HUES64 (cell line): ENCODE results near the gene SCN3B.
"Not testable (repeated sequence)": the region's sequence is repeated elsewhere in the genome, so short reads cannot be mapped to it uniquely, and the experiment has no call there.

Source experiments
- H3K27ac ChIP-seq: 2 replicates; pipeline ENCODE4 v1.7.0; 2013; ENCODE audit warnings: low read depth, low read length, inconsistent platforms
- H3K27me3 ChIP-seq: 2 replicates; pipeline ENCODE4 v1.6.1; 2013; ENCODE audit warnings: mild to moderate bottlenecking, low read length; ENCODE audit not compliant: insufficient read depth
- H3K36me3 ChIP-seq: 2 replicates; pipeline ENCODE4 v1.6.1; 2013; ENCODE audit warnings: mild to moderate bottlenecking, low read length; ENCODE audit not compliant: insufficient read depth
- H3K4me1 ChIP-seq: 2 replicates; pipeline ENCODE4 v1.6.1; 2013; ENCODE audit warnings: mild to moderate bottlenecking, low read length, moderate library complexity; ENCODE audit not compliant: insufficient read depth
- H3K4me3 ChIP-seq: 2 replicates; pipeline ENCODE4 v1.5.1; 2013; ENCODE audit warnings: mild to moderate bottlenecking, low read length, moderate library complexity
- H3K9ac ChIP-seq: 2 replicates; pipeline ENCODE4 v1.6.1; 2013; ENCODE audit warnings: mild to moderate bottlenecking, low read depth, low read length
- H3K9me3 ChIP-seq: 2 replicates; pipeline ENCODE4 v1.6.1; 2013; ENCODE audit warnings: low read depth, low read length; ENCODE audit not compliant: insufficient read depth
- WGBS: fragments of 150-250, 120-280 bp; methylation state at CpG from one replicate; pipeline ENCODE4 v1.1.7; 2013; ENCODE audit warnings: missing lambda C conversion rate; 5-methylcytosine and 5-hydroxymethylcytosine counted together

The SCN3B gene

GRCh38 chr11:123683428-123684170 is 29.2 kb upstream of the SCN3B start:
- Histone ChIP-seq H3K9me3 (no peaks in the 10 kb centered on the region), H3K4me1 (peaks cover 4% of the 10 kb centered on the region; the same call in 1 of the 2 replicates), H3K27ac (no peak overlapping the region), H3K27me3 (no peaks in the 10 kb centered on the region), H3K36me3 (no peaks in the 10 kb centered on the region), H3K9ac (no peak overlapping the region), H3K4me3 (no peak overlapping the region)
- WGBS: 78% methylated on average over 8 of the region's 8 CpGs

GRCh38 chr11:123682696-123683410 is 28.4 kb upstream of the SCN3B start:
- peaks cover 4% of the 10 kb centered on the region; the same call in 1 of the 2 replicates for H3K4me1 ChIP-seq
- no peaks in the 10 kb centered on the region for H3K27me3 ChIP-seq
- no peak overlapping the region for H3K9ac ChIP-seq
- no peak overlapping the region for H3K27ac ChIP-seq
- no peaks in the 10 kb centered on the region for H3K36me3 ChIP-seq
- no peaks in the 10 kb centered on the region for H3K9me3 ChIP-seq
- 86% methylated on average over 5 of the region's 5 CpGs for WGBS
- no peak overlapping the region for H3K4me3 ChIP-seq

DNA sequence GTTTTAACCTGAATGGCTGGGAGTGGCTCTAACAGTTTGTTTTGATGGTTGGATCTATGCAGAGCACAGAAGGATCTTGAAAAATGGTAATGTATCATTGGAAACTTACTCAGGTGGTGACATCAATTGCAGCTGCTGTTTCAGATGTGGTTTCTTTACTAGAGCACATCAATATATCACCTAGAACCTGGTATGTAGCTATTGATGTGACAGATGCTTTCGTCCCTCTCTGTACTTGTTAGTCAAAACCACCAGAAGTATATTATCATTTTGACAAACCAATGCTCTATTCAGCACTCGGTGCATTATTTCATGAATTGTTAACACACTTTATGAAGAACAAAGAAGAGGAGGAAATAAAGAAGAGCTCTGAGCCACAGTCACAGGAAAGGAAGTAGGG is 26.6 kb upstream of the SCN3B start:
- no peaks in the 10 kb centered on the region for H3K27me3 ChIP-seq
- H3K4me3 ChIP-seq: no peak overlapping the region
- H3K9ac ChIP-seq: no peak overlapping the region
- no peaks in the 10 kb centered on the region for H3K9me3 ChIP-seq
- H3K4me1 ChIP-seq: peaks cover 4% of the 10 kb centered on the region; the same call in 1 of the 2 replicates
- H3K36me3 ChIP-seq: no peaks in the 10 kb centered on the region
- WGBS: 93% methylated on average over 2 of the region's 2 CpGs
- H3K27ac ChIP-seq: no peak overlapping the region

DNA sequence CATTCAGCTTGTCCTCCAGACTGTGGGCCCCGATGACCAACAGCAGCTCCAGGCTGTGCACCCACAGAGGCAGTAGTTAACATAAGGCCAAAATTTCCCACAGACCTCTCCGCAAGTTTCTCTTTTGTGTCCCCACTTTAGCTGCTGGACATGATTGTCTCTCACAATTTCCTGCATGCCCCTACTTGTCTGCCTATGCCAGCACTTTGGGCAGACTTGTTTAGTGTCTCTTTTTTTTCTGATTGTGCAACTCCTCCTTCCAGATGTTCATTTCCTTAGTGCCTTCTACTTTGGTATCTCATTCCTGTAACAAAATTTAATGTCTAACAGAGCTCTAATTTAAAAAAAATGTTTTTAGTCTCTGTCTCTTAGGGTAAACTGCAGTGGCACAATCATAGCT is 23.8 kb upstream of the SCN3B start:
- Histone ChIP-seq H3K36me3 (no peaks in the 10 kb centered on the region), H3K4me1 (no peaks in the 10 kb centered on the region), H3K9ac (no peak overlapping the region), H3K27ac (no peak overlapping the region), H3K27me3 (no peaks in the 10 kb centered on the region), H3K4me3 (no peak overlapping the region), H3K9me3 (no peaks in the 10 kb centered on the region)
- 96% methylated on average over 2 of the region's 2 CpGs for WGBS

- H3K4me3 ChIP-seq: no peak overlapping the region
- no peak overlapping the region for H3K27ac ChIP-seq
- no peaks in the 10 kb centered on the region for H3K9me3 ChIP-seq
- H3K4me1 ChIP-seq: no peaks in the 10 kb centered on the region
- H3K27me3 ChIP-seq: no peaks in the 10 kb centered on the region
- no peaks in the 10 kb centered on the region for H3K36me3 ChIP-seq
- WGBS: 94% methylated on average over 1 of the region's 2 CpGs
- H3K9ac ChIP-seq: no peak overlapping the region
These were observed 23.1 kb upstream of the SCN3B start for GRCh38 chr11:123677510-123677909.

DNA sequence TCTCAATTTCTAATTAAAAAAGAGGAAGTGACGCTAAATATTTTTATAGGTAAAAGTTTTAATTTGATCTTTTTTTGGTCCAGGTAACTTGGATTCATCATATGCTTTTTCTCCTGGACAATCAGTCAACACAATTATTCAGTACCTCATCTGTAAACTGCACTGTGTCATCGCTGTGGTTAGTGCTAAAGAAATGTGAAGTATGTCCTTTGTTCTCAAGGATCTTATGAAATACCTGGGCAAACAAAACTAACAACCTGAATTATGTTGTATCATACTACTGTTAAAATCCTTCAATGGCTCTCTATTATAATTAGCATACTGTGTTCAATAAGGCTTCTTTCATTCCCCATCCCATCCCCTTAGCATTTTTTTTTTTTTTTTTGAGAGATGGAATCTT is 19.9 kb upstream of the SCN3B start:
- WGBS: 100% methylated on average over 1 of the region's 2 CpGs
- H3K27ac ChIP-seq: no peak overlapping the region
- H3K9me3 ChIP-seq: no peaks in the 10 kb centered on the region
- no peaks in the 10 kb centered on the region for H3K36me3 ChIP-seq
- H3K4me1 ChIP-seq: peaks cover 4% of the 10 kb centered on the region
- H3K4me3 ChIP-seq: no peak overlapping the region
- no peak overlapping the region for H3K9ac ChIP-seq
- no peaks in the 10 kb centered on the region for H3K27me3 ChIP-seq

- Histone ChIP-seq H3K4me3 (no peak overlapping the region), H3K27ac (no peak overlapping the region), H3K9ac (no peak overlapping the region), H3K4me1 (peaks cover 4% of the 10 kb centered on the region), H3K27me3 (no peaks in the 10 kb centered on the region), H3K36me3 (no peaks in the 10 kb centered on the region), H3K9me3 (no peaks in the 10 kb centered on the region)
- WGBS: 91% methylated on average over 5 of the region's 5 CpGs
These were observed 18.1 kb upstream of the SCN3B start for GRCh38 chr11:123672568-123672967.

DNA sequence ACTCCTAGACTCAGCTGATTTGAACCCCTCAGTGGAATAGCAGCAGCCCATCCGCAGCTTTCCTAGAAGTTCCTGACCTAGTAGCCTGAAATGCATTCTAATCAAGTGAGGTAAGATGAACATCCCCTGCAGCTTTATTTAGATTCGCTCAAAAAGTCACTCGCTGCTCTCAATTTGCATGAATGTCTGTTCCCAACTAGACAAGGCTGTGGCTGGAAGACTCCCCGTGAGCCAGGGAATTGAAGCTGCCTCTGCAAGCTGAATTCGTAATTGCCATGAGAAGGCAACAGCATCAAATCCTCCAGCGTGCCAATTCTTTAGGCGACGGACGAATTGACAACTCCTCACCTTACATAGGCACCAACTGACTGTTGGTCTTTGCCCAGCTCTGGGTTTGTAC is 17.1 kb upstream of the SCN3B start:
- H3K36me3 ChIP-seq: no peaks in the 10 kb centered on the region
- H3K4me1 ChIP-seq: peaks cover 4% of the 10 kb centered on the region
- H3K27ac ChIP-seq: no peak overlapping the region
- H3K9me3 ChIP-seq: no peaks in the 10 kb centered on the region
- WGBS: 62% methylated on average over 9 of the region's 9 CpGs
- no peaks in the 10 kb centered on the region for H3K27me3 ChIP-seq
- no peak overlapping the region for H3K4me3 ChIP-seq
- H3K9ac ChIP-seq: no peak overlapping the region

DNA sequence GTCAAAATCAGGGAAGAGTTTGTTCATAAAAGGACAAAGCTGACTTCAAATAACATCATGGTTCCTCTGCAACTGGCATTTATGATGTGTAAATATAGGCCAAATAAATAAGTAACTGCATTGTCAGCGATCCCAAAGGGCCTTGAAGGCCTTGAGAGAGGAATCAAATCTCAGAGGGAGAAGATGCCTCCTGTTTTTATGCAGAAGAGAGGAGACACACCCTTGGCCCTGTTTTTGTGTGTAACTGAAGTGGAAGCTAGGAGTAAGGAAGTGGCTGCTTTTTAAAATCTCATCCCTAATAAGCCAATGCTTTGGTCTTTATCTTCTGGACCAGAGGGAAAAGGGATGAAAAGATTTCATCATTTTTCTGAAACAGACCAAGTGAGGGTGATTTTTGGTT is 15.7 kb upstream of the SCN3B start:
- Histone ChIP-seq H3K27me3 (no peaks in the 10 kb centered on the region), H3K27ac (no peak overlapping the region), H3K4me3 (no peak overlapping the region), H3K9me3 (no peaks in the 10 kb centered on the region), H3K36me3 (no peaks in the 10 kb centered on the region), H3K9ac (no peak overlapping the region), H3K4me1 (peaks cover 4% of the 10 kb centered on the region)
- 86% methylated on average over 1 of the region's 1 CpG for WGBS

- H3K27me3 ChIP-seq: no peaks in the 10 kb centered on the region
- H3K4me1 ChIP-seq: peaks cover 4% of the 10 kb centered on the region; the same call in 1 of the 2 replicates
- no peaks in the 10 kb centered on the region for H3K9me3 ChIP-seq
- no peak overlapping the region for H3K4me3 ChIP-seq
- H3K9ac ChIP-seq: no peak overlapping the region
- WGBS: 100% methylated on average over 1 of the region's 1 CpG
- H3K36me3 ChIP-seq: no peaks in the 10 kb centered on the region
- H3K27ac ChIP-seq: no peak overlapping the region
These were observed 10.9 kb upstream of the SCN3B start for GRCh38 chr11:123665306-123665705.

DNA sequence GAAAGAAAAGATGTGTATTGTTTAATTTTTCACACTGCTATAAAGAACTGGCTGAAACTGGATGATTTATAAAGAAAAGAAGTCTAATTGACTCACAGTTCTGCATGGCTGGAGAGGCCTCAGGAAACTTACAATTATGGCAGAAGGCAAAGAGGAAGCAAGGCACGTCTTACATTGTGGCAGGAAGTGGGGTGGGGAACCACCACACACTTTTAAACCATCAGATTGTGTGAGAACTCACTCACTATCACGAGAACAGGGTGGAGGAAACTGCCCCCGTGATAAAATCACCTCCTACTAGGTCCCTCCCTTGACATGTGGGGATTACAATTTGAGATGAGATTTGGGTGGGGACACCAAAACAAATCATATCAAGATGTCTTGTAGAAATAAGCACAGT is 5.5 kb upstream of the SCN3B start:
- not testable (repeated sequence) for H3K27ac ChIP-seq, H3K4me1 ChIP-seq, H3K36me3 ChIP-seq, H3K4me3 ChIP-seq, H3K9ac ChIP-seq, H3K9me3 ChIP-seq
- 56% methylated on average over 1 of the region's 3 CpGs for WGBS
- H3K27me3 ChIP-seq: peaks cover 21% of the 10 kb centered on the region
